ENCODE data around the gene CXCR1.

The CXCR1 gene

GRCh38 chr2:218152777-218153176 lies 14.0 kb downstream of the CXCR1 start:
- ChIA-PET POLR2A (no interaction called here), CTCF (no interaction called here)
- no peak overlapping the region for H3K4me3 ChIP-seq (ENCODE audit: low read depth, low read length)
- no peak for DNase-seq (ENCODE audit: low read depth, low spot score)
- TF ChIP-seq, protein P1, sequence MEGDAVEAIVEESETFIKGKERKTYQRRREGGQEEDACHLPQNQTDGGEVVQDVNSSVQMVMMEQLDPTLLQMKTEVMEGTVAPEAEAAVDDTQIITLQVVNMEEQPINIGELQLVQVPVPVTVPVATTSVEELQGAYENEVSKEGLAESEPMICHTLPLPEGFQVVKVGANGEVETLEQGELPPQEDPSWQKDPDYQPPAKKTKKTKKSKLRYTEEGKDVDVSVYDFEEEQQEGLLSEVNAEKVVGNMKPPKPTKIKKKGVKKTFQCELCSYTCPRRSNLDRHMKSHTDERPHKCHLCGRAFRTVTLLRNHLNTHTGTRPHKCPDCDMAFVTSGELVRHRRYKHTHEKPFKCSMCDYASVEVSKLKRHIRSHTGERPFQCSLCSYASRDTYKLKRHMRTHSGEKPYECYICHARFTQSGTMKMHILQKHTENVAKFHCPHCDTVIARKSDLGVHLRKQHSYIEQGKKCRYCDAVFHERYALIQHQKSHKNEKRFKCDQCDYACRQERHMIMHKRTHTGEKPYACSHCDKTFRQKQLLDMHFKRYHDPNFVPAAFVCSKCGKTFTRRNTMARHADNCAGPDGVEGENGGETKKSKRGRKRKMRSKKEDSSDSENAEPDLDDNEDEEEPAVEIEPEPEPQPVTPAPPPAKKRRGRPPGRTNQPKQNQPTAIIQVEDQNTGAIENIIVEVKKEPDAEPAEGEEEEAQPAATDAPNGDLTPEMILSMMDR (IDR thresholded peaks at IDR 0.05; ENCODE audit: insufficient read depth, low read length, missing control alignments): no peak

GRCh38 chr2:218152172-218152571 lies 14.6 kb downstream of the CXCR1 start:
- ChIA-PET POLR2A (no interaction called here), CTCF (no interaction called here)
- H3K4me3 ChIP-seq (ENCODE audit: low read depth, low read length): no peak overlapping the region
- TF ChIP-seq, protein P1 (IDR thresholded peaks at IDR 0.05; ENCODE audit: insufficient read depth, low read length, missing control alignments): no peak
- DNase-seq (ENCODE audit: low read depth, low spot score): no peak

GRCh38 chr2:218149848-218150440 lies 16.8 kb downstream of the CXCR1 start:
- ChIA-PET CTCF (interaction anchor here (1.4 to 1.8 kb wide), 2 partner anchors 12 to 18 kb away, joined by 3 to 4 read pairs; partner anchors contain the start of gene CXCR1), POLR2A (no interaction called here)
- no peak for DNase-seq (ENCODE audit: low read depth, low spot score)
- TF ChIP-seq, protein P1 (IDR thresholded peaks at IDR 0.05; ENCODE audit: insufficient read depth, low read length, missing control alignments): no peak
- H3K4me3 ChIP-seq (ENCODE audit: low read depth, low read length): no peak overlapping the region

DNA sequence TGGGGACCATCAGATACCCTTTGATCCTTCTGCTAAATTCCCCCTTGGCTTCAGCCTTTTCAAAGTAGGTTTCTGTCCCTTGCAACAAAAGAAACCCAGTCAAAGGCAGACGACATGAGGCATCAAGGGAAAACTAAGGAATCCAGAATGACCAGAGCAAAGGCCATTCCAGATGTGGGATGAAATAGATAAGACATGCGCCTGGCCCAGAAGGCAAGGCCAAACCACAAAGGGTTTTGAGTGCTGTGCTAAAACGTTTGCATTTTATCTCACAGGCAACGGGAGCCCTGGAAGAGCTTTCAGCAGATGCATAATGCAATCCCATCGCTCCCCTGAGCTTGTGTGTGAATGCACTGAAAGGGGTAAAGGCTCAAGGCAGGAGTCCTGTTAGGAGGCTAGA lies 17.7 kb downstream of the CXCR1 start:
- no peak overlapping the region for H3K4me3 ChIP-seq (ENCODE audit: low read depth, low read length)
- CTCF ChIA-PET: interaction anchor here (1.4 to 1.8 kb wide), 2 partner anchors 13 to 18 kb away, joined by 3 to 4 read pairs; partner anchors contain the start of gene CXCR1
- no peak for DNase-seq (ENCODE audit: low read depth, low spot score)
- TF ChIP-seq, protein P1 (IDR thresholded peaks at IDR 0.05; ENCODE audit: insufficient read depth, low read length, missing control alignments): no peak
- POLR2A ChIA-PET: no interaction called here

DNA sequence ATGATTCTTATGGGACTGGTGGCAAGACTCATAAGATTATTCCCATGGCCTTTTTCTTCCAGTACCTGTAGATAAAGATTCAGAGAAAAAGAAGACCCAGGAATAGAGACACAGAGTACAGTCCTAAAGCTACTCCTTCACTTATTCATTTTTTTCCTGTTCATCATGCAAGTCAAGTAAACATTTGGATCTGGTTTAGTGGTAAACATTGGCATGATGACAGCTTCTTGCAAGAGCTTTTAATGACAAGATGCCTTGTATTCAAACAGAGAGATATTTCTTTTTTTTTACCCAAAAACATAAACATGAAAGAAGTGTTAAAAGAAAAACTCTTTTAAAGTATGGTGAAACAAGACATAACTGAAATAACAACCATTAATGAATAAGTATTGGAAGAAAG lies 20.7 kb downstream of the CXCR1 start:
- ChIA-PET POLR2A (no interaction called here), CTCF (interaction anchor here (1.2 kb wide), 1 partner anchor 22 kb away, joined by 3 read pairs; no protein-coding TSS in a partner anchor)
- DNase-seq (ENCODE audit: low read depth, low spot score): no peak
- H3K4me3 ChIP-seq (ENCODE audit: low read depth, low read length): no peak overlapping the region
- TF ChIP-seq, protein P1 (IDR thresholded peaks at IDR 0.05; ENCODE audit: insufficient read depth, low read length, missing control alignments): no peak

- ChIA-PET POLR2A (no interaction called here), CTCF (interaction anchor here (0.7 kb wide), 1 partner anchor 51 kb away, joined by 3 read pairs; no protein-coding TSS in a partner anchor)
- no peak overlapping the region for H3K4me3 ChIP-seq (ENCODE audit: low read depth, low read length)
- no peak for DNase-seq (ENCODE audit: low read depth, low spot score)
- TF ChIP-seq, protein P1 (IDR thresholded peaks at IDR 0.05; ENCODE audit: insufficient read depth, low read length, missing control alignments): no peak
These were observed 21.6 kb downstream of the CXCR1 start for GRCh38 chr2:218145124-218145523.

Data from AG04449 (cell line).